ENCODE measurements around the gene KRTAP10-4.
"Not testable (repeated sequence)": the region's sequence is repeated elsewhere in the genome, so short reads cannot be mapped to it uniquely, and the experiment has no call there.

Gene KRTAP10-4

GRCh38 chr21:44535963-44536362 is 37.6 kb upstream of the KRTAP10-4 start:
- no peak for DNase-seq

GRCh38 chr21:44537930-44538911 is 35.3 kb upstream of the KRTAP10-4 start:
- no peak for DNase-seq

GRCh38 chr21:44539046-44539445 is 34.5 kb upstream of the KRTAP10-4 start:
- no peak for DNase-seq

- no peak for DNase-seq
These were observed 33.4 kb upstream of the KRTAP10-4 start, which contains the start of gene KRTAP10-1 for GRCh38 chr21:44539991-44540666. Gene KRTAP10-1, minus strand, starts transcription at chr21:44540195. Its CDS starts 45 bp downstream, at chr21:44540150.

- no peak for DNase-seq
These were observed 32.7 kb upstream of the KRTAP10-4 start for GRCh38 chr21:44540741-44541288.

- no peak for DNase-seq
These were observed 30.8 kb upstream of the KRTAP10-4 start for GRCh38 chr21:44542716-44543115.

- no peak for DNase-seq
These were observed 29.0 kb upstream of the KRTAP10-4 start for GRCh38 chr21:44544566-44544965.

GRCh38 chr21:44547656-44548331 is 25.7 kb upstream of the KRTAP10-4 start:
- DNase-seq = no peak

GRCh38 chr21:44548381-44548780 is 25.1 kb upstream of the KRTAP10-4 start:
- no peak for DNase-seq

- DNase-seq = no peak
These were observed 24.6 kb upstream of the KRTAP10-4 start for GRCh38 chr21:44548922-44549321.

GRCh38 chr21:44549525-44550211 is 23.9 kb upstream of the KRTAP10-4 start:
- no peak for DNase-seq

- not testable (repeated sequence) for DNase-seq
These were observed 23.2 kb upstream of the KRTAP10-4 start for GRCh38 chr21:44550285-44550684.

GRCh38 chr21:44550807-44551206 is 22.7 kb upstream of the KRTAP10-4 start:
- no peak for DNase-seq

- DNase-seq = no peak
These were observed 22.1 kb upstream of the KRTAP10-4 start, which contains the start of gene KRTAP10-2 for GRCh38 chr21:44551340-44551961. Gene KRTAP10-2, minus strand, starts transcription at chr21:44551505. Its CDS starts 47 bp downstream, at chr21:44551458.

- no peak for DNase-seq
These were observed 21.4 kb upstream of the KRTAP10-4 start for GRCh38 chr21:44552136-44552535.

GRCh38 chr21:44552681-44553080 is 20.8 kb upstream of the KRTAP10-4 start:
- no peak for DNase-seq

- DNase-seq = no peak
These were observed 18.2 kb upstream of the KRTAP10-4 start for GRCh38 chr21:44555200-44555875.

- DNase-seq = no peak
These were observed 16.6 kb upstream of the KRTAP10-4 start for GRCh38 chr21:44556879-44557278.

- no peak for DNase-seq
These were observed 15.8 kb upstream of the KRTAP10-4 start for GRCh38 chr21:44557491-44558328.

- DNase-seq = not testable (repeated sequence)
These were observed 15.2 kb upstream of the KRTAP10-4 start for GRCh38 chr21:44558329-44558675.

All from NCI-H2029 treated with DMSO at 0.1 percent for 48 hours (cell line).